CD14-positive monocyte (primary cell): ENCODE data around the gene SELPLG. TPM values are rescaled to one million over a fixed set of nuclear protein-coding genes. Genes with fewer than 3 reads are reported as not detected.

ENCODE experiments used
- DNase-seq, 3 donors: peaks; one replicate each; pipeline ENCODE4 v3.0.0-alpha.2; 2011 to 2022
- H2AFZ ChIP-seq: 2 replicates; pipeline ENCODE4 v1.6.0; 2012; ENCODE audit warnings: mild to moderate bottlenecking, low read depth, low read length, inconsistent platforms; ENCODE audit not compliant: insufficient read depth, poor library complexity, severe bottlenecking
- H3K27ac ChIP-seq, 2 donors: 1 replicate in 1 of 2; 2 replicates in 1 of 2; pipeline ENCODE4 v1.5.1; 2012 to 2013; ENCODE audit warnings: low read length in 2 of 2, control low read depth in 1 of 2, inconsistent platforms in 1 of 2, low read depth in 1 of 2, mild to moderate bottlenecking in 1 of 2
- H3K27me3 ChIP-seq, 2 donors: one replicate each; pipeline versions ENCODE4 v1.6.0 to v1.6.1; 2011 to 2013; ENCODE audit warnings: low read length in 2 of 2; ENCODE audit not compliant: control insufficient read depth in 2 of 2, insufficient read depth in 2 of 2
- H3K36me3 ChIP-seq, 2 donors: replicated peaks in 1 of 2; 1 replicate in 1 of 2; 2 replicates in 1 of 2; pipeline versions ENCODE4 v1.5.1 to v1.6.1; 2012 to 2013; ENCODE audit warnings: low read length in 2 of 2, control low read depth in 1 of 2, inconsistent platforms in 1 of 2, mild to moderate bottlenecking in 1 of 2; ENCODE audit not compliant: insufficient read depth in 2 of 2, control insufficient read depth in 1 of 2
- H3K4me1 ChIP-seq, 2 donors: 1 replicate in 1 of 2; 2 replicates in 1 of 2; pipeline versions ENCODE4 v1.5.1 to v1.6.1; 2012 to 2013; ENCODE audit warnings: low read length in 2 of 2, control low read depth in 1 of 2, inconsistent platforms in 1 of 2, mild to moderate bottlenecking in 1 of 2, moderate library complexity in 1 of 2; ENCODE audit not compliant: insufficient read depth in 2 of 2, control insufficient read depth in 1 of 2
- H3K4me2 ChIP-seq: replicated peaks from 2 replicates; pipeline ENCODE3; 2012; ENCODE audit warnings: low read length, moderate library complexity, mild to moderate bottlenecking; ENCODE audit not compliant: poor library complexity, severe bottlenecking; ENCODE audit errors: extremely low read depth
- H3K4me3 ChIP-seq, 3 experiments: fragments of 200-600 bp in 1 of 3; sonication (generic) in 1 of 3; replicated peaks in 1 of 3; 1 replicate in 2 of 3; 2 replicates in 1 of 3; pipeline ENCODE4 v1.5.1; 2011 to 2013; ENCODE audit warnings: low read length in 3 of 3, mild to moderate bottlenecking in 3 of 3, control low read depth in 2 of 3, low read depth in 2 of 3, inconsistent platforms in 1 of 3, moderate library complexity in 1 of 3
- H3K79me2 ChIP-seq: 2 replicates; pipeline ENCODE4 v1.6.0; 2012; ENCODE audit warnings: mild to moderate bottlenecking, control low read depth, inconsistent platforms, low read length, moderate library complexity; ENCODE audit not compliant: insufficient read depth
- H3K9ac ChIP-seq: 2 replicates; pipeline ENCODE4 v1.6.0; 2017; ENCODE audit warnings: low read length, mild to moderate bottlenecking; ENCODE audit not compliant: insufficient read depth, poor library complexity, severe bottlenecking
- H3K9me3 ChIP-seq, 2 donors: replicated peaks in 1 of 2; 1 replicate in 1 of 2; 2 replicates in 1 of 2; pipeline versions ENCODE4 v1.5.1 to v1.6.1; 2012 to 2013; ENCODE audit warnings: low read length in 2 of 2, control low read depth in 1 of 2; ENCODE audit not compliant: control insufficient read depth in 1 of 2, insufficient read depth in 1 of 2
- H4K20me1 ChIP-seq: 2 replicates; pipeline ENCODE4 v1.6.0; 2012; ENCODE audit warnings: mild to moderate bottlenecking, low read length, control low read depth, moderate library complexity; ENCODE audit not compliant: insufficient read depth
- H3K27ac Mint-ChIP-seq, 7 donors: one replicate each; pipeline ENCODE4 v1.8.0; 2020; ENCODE audit warnings: mild to moderate bottlenecking in 7 of 7, mixed read lengths in 7 of 7, moderate library complexity in 6 of 7, inconsistent platforms in 2 of 7
- H3K27me3 Mint-ChIP-seq, 3 donors: one replicate each; pipeline ENCODE4 v1.8.0; 2021 to 2022; ENCODE audit warnings: low read depth in 3 of 3, mild to moderate bottlenecking in 3 of 3, mixed read lengths in 3 of 3, moderate library complexity in 3 of 3, inconsistent platforms in 1 of 3
- H3K36me3 Mint-ChIP-seq, 2 donors: one replicate each; pipeline ENCODE4 v1.8.0; 2020; ENCODE audit warnings: mixed read lengths in 2 of 2, inconsistent platforms in 1 of 2, mild to moderate bottlenecking in 1 of 2
- H3K4me1 Mint-ChIP-seq: one replicate; pipeline ENCODE4 v1.8.0; 2020; ENCODE audit warnings: mild to moderate bottlenecking, mixed read lengths
- H3K4me3 Mint-ChIP-seq, 2 donors: one replicate each; pipeline ENCODE4 v1.8.0; 2020; ENCODE audit warnings: mild to moderate bottlenecking in 2 of 2, mixed read lengths in 2 of 2, moderate library complexity in 1 of 2
- H3K9me3 Mint-ChIP-seq, 7 donors: one replicate each; pipeline ENCODE4 v1.8.0; 2020 to 2022; ENCODE audit warnings: mixed read lengths in 7 of 7, mild to moderate bottlenecking in 6 of 7, moderate library complexity in 6 of 7, inconsistent platforms in 2 of 7
- CTCF ChIP-seq: fragments of 200-600 bp; IDR thresholded peaks from one replicate; pipeline ENCODE4 v1.8.0; 2022; ENCODE audit warnings: antibody characterized with exemption, mild to moderate bottlenecking
- WGBS: methylation state at CpG from one replicate; pipeline ENCODE4 v1.1.5; 2013; ENCODE audit warnings: missing lambda C conversion rate; ENCODE audit not compliant: insufficient coverage; 5-methylcytosine and 5-hydroxymethylcytosine counted together
- intact Hi-C, 2 donors: fragments of 100-400 bp; cut with micrococcal nuclease; formaldehyde crosslinking; loops; one replicate each; pipeline versions ENCODE4 v1.15.0 to v1.15.1; 2023
- polyA plus RNA-seq, 3 donors: library from polyadenylated mRNA; depleted of rRNA in 1 of 3; unstranded in 2 of 3; stranded (reverse) in 1 of 3; fragments of 300-500 nt in 2 of 3; fragments of >200 nt in 1 of 3; fragmentation: Illumina TruSeq in 2 of 3; gene quantifications; 1 replicate in 2 of 3; 2 replicates in 1 of 3; pipeline ENCODE4 v1.2.3, GENCODE V29; 2012 to 2021

The SELPLG gene
- polyA plus RNA-seq, 3 donors, result 193 to 349 (median 247) TPM

GRCh38 chr12:108578264-108578663 lies 55.4 kb downstream of the SELPLG start:
- no peak overlapping the region for H3K9ac ChIP-seq
- peaks cover 0 to 4% (median 0%) of the 10 kb centered on the region in 7 donors for H3K9me3 Mint-ChIP-seq
- H3K27me3 Mint-ChIP-seq, result peaks cover 0 to 2% (median 2%) of the 10 kb centered on the region in 3 donors
- H2AFZ ChIP-seq, result no peak overlapping the region
- H3K4me3 ChIP-seq, result no peak overlapping the region
- H3K36me3 Mint-ChIP-seq, result no peaks in the 10 kb centered on the region
- H3K9me3 ChIP-seq, result no peaks in the 10 kb centered on the region
- no peaks in the 10 kb centered on the region for H3K4me1 ChIP-seq
- no peaks in the 10 kb centered on the region for H4K20me1 ChIP-seq
- no peak overlapping the region for H3K4me2 ChIP-seq
- no peaks in the 10 kb centered on the region for H3K79me2 ChIP-seq
- H3K27me3 ChIP-seq, result no peaks in the 10 kb centered on the region
- DNase-seq, result no peak
- no CpG with 5 or more reads among the region's 2 CpGs for WGBS
- no peaks in the 10 kb centered on the region for H3K36me3 ChIP-seq
- no peak overlapping the region for H3K27ac ChIP-seq
- no peak overlapping the region for H3K4me3 Mint-ChIP-seq
- H3K4me1 Mint-ChIP-seq, result no peaks in the 10 kb centered on the region
- H3K27ac Mint-ChIP-seq, result no peak overlapping the region
- no peak for TF ChIP-seq CTCF
- intact Hi-C loops, result loop anchor here in 1 of 2 donors (10.0 kb wide), 1 partner anchor 377 kb away; no protein-coding TSS in a partner anchor

GRCh38 chr12:108577458-108577857 lies 56.2 kb downstream of the SELPLG start:
- H3K9me3 ChIP-seq, result no peaks in the 10 kb centered on the region
- peaks cover 2 to 4% (median 2%) of the 10 kb centered on the region in 3 donors for H3K27me3 Mint-ChIP-seq
- no peak overlapping the region for H3K4me3 ChIP-seq
- no peak overlapping the region for H3K9ac ChIP-seq
- no peak for TF ChIP-seq CTCF
- H3K36me3 ChIP-seq, result no peaks in the 10 kb centered on the region
- H3K4me2 ChIP-seq, result no peak overlapping the region
- H3K27me3 ChIP-seq, result no peaks in the 10 kb centered on the region
- no peaks in the 10 kb centered on the region for H3K4me1 Mint-ChIP-seq
- H4K20me1 ChIP-seq, result no peaks in the 10 kb centered on the region
- peaks cover 0 to 4% (median 0%) of the 10 kb centered on the region in 7 donors for H3K9me3 Mint-ChIP-seq
- no peak for DNase-seq
- no peaks in the 10 kb centered on the region for H3K36me3 Mint-ChIP-seq
- H3K79me2 ChIP-seq, result no peaks in the 10 kb centered on the region
- H3K27ac ChIP-seq, result no peak overlapping the region
- no peaks in the 10 kb centered on the region for H3K4me1 ChIP-seq
- intact Hi-C loops, result loop anchor here in 1 of 2 donors (10.0 kb wide), 1 partner anchor 377 kb away; no protein-coding TSS in a partner anchor
- H3K4me3 Mint-ChIP-seq, result no peak overlapping the region
- H3K27ac Mint-ChIP-seq, result no peak overlapping the region
- H2AFZ ChIP-seq, result no peak overlapping the region
